Activated naive CD4-positive, alpha-beta T cell (primary cell): ENCODE results near the gene GPR55.

Experiments
- DNase-seq, 4 experiments: peaks; one replicate each; lab custom pipeline; 2025; lab: John Stamatoyannopoulos, UW

The GPR55 gene

DNA sequence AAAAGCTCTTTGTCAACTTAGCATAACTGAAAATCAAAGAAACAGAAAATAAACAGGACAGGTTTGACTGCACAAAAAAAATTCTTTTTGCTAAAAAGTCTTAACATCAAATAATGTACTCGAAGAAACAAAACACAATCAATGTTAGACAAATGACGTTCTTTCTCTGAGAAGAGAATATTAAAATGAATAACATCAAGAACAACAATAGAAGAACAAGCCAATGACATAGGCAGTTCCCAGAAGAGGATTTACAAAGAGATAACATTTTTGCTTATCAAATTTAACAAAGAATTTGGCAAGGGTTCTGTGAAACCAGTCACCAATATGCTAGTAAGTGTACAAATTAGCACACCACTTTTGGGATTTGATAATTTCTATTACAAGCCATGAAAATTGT lies 5.8 kb downstream of the GPR55 start:
- DNase-seq, result no peak

DNA sequence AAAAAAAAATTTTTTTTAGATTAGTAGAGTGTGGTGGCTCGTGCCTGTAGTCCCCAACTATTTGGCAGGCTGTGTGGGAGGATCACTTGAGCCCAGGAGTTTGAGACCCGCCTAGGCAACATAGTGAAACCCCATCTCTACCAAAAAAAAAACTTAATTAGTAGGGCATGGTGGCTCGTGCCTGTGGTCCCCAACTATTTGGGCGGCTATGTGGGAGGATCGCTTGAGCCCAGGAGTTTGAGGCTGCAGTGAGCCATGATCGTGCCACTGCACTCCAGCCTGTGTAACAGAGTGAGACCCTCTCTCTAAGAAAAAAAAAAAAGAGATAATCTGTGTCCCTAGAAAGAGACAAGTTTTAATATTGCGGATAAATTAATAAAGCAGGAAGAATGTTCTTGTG lies 8.8 kb downstream of the GPR55 start:
- no peak for DNase-seq

DNA sequence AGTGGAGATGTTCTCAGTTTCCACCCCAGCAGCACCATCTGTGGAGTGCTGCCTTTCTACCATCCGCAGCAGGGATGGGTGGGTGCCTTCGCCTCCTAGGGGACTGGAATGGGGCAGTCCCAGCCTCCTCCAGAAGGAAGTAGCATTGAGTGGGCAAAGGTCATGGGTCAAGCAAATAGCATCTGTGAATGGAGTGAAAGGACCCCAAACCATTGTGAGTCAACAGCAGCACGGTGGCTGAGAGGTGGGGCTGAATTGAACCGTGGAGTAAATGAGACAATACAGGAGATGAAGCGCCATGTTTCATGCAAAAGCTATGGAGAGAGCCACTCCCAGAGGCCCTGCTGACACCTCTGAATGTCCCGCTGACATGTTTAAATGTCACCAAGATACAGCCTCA lies 9.7 kb downstream of the GPR55 start:
- DNase-seq, result no peak

DNA sequence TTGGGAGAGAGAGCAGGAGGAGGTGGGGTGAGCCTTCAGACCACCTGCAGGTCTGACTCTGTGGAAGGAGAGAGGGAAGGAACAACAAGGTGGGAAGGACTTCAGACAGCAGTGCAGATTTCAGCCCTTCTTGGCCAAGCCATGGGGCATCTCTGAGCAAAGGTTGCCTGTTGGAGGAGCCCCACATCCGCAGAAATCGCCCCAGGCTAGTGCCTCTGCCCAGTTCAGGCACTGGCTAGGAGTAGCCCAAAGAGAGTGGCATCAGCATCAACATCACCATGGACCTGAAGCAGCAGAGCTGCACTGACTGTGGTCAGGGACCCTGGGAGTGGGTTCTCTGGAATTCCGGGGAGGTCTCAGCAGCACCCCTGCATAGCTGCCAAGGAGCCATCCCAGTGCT lies 10.2 kb downstream of the GPR55 start:
- no peak for DNase-seq

DNA sequence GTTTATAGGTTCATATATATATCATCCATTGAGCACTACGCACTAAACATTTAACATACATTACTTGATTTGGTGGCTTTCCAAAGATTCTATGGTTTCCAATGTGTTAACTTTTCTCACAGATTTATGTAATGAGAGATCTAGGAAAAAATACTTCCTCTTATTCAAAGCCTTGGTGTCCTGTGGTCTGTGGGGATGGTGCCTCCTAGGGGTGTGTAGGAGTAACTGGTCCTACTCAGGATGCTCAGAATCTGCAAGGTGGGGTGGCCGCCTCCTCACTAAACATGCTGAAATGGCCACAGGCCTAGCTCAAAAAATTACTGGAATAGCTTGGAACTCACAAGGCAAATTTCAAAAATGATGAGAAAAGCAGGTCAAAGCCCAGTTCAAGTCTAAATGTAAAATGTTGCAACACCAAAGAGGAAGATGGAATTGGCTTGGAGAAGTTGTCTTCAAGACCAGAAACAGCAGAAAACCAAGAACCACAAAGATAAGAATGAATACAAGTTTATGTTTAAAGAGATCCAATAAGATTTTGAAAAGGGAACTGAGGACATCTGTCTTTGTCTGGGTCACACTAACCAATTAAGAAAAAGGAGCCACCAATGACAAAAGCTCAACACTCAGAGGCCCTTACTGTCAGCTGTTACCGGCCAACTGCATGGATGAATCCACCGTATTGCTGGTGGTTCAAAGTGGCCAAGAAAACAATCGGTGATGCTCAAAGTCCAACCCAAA lies 11.5 kb downstream of the GPR55 start:
- DNase-seq, result no peak

DNA sequence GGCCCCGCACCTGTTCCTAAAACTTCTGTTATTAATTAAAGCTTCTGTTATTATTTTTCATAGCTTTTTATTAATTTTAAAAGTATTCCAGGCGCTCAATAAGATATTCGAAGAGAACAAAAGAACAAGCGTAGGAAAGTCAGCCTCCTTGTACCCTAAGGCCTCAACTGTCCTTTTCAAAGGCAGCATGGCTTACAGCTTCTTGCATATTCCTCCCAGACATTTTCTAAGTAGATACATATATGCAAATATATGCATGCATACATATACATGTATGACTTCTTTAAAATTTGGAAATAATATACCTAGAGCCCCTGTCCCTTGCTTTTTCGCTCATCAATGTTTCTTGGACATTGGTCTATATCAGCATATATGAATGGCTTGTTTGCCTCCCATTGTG lies 12.3 kb downstream of the GPR55 start:
- DNase-seq, result no peak

DNA sequence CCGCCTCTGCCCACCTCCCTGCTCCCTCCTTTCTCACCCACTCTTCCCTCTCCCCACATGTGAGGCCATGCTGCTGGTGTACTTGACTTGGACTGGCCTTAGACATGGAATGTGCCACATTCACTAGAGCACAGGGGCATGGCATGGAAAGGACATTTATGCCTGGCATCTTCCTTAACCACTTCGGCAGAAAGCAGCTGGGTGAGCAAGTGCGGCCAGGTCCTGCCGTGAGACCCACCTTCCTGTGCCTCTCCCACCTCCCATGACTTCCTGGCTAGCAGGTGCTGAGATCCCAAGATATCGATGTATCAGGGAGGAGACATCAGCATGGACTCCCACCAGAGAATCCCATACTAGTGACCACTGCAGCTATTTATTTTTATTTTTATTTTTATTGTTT lies 13.0 kb downstream of the GPR55 start:
- DNase-seq, result no peak

DNA sequence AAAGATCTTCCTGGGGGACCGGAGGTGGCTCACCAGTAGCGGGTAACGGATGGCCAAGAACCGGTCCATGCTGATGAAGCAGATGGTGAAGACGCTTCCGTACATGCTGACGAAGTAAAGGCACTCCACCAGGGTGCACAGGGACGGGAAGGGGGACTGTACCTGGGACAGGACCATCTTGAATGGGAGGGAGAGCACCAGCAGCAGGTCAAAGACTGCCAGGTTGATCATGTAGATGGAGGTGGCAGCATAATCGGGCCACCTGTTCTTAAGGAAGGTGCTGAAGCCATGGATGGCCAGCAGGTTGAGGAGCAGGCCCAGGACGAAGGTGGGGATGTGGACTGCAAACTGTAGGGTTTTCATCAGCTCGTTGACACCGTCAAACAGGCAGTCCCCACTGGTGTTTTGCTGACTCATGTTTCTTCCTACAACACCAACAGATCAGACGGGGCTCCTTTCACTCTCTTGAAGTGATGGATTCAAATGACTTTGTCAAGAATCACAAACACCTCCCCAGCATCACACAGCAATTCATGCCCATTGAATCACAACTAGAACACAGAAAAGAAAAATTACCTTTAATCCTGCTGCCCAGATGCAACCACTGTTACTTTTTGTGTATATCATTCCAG lies 14.4 kb downstream of the GPR55 start:
- no peak for DNase-seq

DNA sequence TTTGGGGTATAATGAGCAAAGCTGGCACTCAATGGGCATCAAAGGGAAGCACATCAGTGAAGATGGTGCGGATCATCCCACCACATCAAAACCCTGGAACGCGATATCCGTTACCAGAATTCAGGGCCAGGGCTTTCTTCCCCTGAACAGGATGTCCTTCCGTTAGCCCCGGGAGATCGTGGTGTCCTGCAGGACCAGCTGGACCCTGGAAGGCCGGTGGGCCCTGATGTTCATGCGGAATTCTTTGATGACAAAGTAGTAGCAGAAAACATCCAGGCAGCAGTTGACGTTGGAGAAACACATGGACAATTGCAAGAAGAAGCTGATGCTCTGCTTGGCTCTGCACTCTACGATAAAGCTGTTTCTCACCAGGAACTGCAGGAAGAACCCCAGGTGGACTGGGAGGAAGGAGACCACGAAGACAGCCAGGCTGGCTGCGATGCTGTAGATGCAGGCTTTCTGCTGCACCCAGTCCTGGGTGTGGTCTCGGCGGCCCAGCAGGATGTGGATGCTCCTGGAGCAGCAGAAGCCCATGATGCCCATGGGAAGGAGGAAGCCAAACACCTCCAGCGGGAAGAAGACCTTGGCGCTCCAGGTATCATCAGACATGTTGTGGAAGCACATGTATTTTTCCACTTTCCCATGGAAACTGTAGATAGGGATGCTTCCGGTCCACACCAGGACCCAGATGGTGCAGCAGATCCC lies 15.0 kb downstream of the GPR55 start:
- DNase-seq, result no peak

DNA sequence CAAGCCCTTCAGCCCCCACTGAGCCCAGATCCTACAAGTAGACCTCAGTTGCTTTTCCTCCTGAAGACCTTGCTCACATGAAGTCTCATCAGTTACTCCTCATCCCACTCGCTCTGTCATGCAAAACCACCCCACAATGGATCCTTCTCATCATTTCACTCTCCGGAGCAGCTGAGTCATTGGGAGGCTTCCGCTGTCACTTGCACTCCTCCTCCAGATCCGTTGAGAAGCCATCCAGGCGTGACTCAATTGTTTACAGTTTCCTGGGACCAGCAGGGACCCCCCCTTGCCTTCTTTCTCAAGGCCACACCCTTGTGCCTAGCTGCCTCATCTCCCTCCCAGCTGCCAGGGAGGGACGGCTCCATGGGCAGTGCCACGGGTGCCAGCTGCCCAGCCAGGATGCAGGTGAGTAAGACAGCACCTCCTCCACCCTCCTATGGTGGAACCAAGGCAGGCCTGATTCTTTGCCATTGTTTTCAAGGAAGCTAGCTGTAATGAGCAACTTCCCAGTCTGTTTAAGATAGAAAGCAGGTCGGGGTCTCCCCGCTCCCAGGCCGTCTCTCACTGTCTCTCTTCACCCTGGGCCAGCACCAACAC lies 16.3 kb downstream of the GPR55 start:
- no peak for DNase-seq

DNA sequence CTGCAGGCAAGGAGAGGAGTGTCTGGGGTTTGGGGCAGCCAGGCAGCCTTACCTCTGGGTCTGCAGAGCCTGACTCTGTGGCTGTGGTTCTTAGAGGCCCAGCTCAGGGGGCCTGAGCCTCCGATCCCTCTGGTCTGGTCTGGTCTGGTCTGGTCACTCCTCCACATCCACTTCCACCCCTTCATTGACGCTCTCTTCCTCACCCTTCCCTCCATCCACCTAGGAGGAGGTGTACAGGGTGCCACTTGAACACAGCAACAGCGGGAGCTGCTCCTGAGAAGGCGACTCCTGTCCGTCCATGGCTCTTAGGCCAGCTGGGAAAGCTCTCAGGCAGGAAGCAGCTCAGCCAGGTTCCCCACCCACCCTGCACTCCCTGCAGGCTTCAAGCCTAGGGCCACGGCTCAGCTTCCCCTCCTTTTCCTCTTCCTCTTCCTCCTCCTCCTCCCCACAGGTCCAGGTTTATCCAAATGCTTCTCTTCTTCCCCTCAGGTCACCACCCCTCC lies 16.9 kb downstream of the GPR55 start:
- DNase-seq, result no peak

DNA sequence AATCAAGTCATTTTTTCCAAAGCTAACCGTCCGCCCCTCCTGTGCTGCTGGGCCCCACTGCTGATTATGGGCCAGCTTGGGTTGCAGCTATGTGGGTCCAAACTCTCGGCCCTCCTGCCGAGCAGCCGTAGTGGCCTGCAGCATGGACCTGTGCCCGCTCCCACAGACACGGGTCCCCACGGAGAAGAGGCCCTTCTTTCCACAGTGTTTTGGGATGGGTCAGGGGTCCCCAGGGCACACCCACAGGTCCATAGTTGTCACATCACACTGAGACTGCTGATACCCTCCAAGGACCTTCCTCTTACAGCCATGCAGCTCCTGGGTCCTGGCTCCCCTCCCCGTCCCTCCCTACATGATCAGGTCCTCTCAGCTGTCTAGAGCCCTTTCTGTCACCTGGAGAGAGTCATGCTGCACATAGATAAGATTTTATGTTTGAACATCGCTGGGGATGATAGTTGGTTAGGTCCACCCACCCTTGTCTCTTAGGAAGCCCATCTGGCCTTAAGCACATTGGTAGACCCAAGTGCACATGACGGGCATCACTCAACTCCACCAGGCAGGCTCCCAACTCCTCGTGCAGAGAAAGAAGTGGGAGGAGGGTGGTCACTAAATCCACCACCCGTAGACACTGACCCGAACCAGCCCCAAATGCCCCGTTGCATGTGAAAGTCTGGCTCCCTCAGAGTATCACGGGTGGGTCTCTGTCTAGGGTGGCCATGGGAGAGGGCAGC lies 17.5 kb downstream of the GPR55 start:
- no peak for DNase-seq

DNA sequence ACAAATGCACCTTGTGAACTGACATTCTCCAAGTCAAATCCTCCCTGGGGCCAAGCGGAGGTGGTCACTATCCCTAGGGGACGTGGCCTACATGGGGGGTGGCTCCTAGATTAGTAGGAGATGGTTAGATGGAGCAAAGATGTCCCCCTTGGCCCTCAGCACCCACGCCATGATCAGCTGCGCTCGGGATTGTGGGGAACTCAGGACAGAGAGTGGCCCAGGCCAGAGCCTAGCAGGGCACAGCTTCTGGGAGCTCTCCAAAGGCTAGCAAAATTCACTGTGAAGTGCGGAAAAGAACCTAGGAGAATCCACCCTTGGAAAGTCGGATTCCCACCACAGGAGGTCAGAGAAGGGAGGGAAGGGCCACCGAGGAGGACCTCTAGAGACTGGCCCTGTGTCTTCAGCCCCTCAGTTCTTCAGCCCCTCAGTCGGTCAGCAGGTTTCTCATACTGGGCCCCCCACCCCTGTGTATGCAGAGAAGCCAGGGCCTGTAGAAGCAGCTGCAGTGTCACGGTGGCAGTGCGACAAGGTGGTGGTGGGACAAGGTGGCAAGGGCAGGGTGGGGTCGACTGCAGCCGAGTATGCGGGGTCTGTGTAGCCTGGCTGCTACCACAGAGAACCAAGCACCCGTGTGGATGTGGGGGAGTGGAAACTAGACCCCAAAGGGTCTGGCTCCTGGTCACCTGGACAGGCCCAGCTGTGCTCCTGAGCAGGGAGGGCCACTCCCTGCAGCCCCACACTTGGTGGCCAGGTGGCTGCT lies 18.4 kb downstream of the GPR55 start:
- DNase-seq, result no peak

DNA sequence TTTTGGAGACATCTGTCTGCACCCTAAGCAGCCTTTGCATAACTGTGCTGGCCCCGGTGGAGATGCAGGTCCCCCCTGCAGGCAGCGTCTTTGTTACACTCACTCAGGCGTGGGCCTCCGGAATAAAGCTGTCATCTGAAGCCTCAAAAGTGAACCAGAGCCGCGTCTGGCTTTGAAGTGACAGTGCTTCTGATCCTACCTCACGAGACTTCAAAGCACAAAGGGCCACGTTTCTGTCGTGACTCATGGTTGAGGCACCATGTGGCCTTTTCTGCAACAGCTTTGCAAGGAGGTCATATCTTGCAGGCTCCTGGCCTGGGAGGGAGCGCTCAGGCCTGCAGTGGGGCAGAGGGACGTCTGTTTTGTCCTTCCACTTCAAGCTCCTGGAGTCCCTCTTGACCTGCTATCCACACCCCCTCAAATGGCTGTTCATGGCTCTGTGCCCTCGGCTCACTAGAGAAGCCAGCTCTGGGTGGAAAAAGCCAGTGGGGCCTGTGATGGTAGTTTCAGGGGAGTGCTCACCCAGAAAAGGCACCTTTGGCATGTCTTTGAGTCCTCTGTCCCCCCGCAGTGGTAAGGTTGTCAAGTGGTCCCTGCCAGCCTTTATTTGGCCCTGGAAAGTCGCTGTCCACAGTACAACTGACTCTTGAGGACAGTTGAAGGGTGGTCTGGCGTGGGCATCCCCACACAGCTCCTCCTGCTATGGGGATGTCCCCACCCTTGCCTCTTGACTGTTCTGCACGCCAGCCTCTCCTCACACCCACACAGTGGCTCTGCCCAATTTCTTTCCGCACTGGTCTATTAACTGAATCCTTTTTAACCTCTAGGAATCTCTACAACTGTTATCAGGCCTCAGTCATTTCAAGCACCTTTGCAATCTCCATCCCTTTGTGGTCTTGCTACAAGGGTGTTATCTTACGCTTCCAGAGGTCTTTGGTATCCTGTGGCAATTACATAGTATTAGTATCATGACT lies 19.3 kb downstream of the GPR55 start:
- DNase-seq, result peak; percentile 52 to 72 (median 62)

DNA sequence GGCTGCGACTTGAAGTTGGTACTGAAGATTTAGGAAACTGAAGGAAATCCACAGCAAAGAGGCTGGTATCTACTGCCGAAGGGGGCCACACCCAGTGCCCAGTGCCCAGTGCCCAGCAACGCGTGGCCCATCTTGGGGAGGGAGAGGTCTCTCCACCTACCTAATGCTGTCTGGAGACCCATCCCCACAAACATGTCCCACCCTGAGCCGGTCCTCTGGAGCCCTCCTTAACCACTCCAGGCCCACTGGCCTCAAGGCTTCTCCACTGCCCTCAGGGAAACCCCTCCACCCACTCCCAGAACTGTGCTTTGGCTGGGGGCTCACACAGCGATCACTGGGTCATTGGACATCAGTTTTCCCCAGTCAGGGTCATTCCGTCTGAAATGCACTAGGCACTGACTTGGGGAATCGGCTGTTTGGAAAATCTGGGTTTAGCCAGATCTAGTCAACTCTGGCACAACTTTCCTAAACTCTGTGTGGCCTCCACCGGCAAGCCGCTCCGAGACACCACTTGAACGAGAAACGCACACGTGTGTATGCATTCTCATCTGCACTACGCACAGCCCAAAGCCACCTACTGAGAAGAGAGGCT lies 20.1 kb downstream of the GPR55 start:
- DNase-seq, result no peak

DNA sequence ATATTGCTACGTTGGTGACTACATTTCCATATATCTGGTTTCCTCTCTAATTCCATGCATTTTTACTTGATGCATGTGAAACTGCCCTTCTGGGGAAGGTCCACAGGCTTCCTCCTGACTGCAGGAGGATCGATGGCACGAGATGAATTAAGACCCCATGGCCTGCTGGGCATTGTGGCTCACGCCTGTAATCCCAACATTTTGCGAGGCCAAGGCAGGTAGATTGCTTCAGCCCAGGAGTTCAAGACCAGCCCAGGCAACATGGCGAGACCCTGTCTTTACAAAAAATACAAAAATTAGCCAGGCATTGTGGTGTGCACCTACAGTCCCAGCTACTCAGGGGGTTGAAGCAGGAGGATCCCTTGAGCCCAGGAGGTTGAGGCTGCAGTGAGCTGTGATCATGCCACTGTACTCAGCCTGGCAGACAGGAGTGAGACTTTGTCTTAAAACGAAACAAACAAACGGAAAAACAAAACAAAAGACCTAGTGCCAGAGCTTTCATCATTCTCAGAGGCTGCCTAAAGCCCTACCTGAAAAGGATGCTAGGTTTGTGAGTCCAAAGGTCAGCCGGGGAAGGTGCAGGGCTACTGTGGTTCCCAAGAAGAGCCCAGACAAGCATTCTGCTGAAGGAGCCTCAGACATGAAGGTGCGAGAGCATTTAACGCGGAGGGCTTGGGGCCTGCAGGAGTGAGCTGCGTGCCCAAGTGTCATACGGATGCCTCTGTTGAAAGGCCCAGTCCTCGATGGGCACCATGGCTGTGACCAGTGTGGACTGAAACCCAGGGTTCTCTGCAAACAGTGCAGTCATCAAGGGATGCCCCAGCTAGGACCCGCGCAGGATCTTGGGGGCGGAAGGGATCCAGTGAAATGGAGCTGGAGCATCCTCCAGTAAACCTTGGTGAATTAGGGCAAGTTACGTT lies 21.6 kb downstream of the GPR55 start:
- no peak for DNase-seq

DNA sequence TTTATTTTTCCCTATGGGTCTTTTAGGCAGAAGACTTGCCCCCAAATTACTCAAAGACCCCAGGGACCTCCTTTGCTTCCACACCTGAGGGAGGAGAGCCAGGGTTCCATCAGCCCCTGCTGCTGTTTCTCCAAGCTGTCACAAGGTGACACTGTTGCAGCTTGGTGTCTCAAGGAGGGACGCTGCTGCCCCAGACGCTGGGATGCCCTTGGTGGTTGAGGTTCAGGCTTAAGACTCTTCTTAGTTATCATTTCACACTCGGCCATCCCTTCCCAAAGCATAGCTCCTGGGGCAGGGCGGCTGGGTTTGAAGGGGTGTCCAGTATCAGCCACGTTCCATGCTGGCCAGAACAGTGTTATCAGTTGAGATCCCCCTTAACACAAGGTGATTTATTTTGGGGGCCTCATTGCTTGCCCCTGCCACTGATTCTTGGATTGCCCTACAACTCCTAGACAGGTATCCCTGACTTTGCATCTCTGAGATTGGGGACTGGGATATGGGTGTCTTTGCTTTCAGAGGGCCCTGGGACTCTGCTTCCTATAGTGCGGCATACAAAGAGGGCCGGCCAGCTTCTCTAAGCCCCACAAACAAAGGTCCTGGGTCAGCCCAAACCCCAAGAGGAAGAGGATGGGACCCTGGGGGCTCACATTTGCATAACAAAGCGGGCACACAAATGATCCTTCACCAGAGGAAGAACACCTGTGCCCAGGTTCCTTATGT lies 22.7 kb downstream of the GPR55 start:
- DNase-seq, result peak; percentile 11 to 27 (median 14)

DNA sequence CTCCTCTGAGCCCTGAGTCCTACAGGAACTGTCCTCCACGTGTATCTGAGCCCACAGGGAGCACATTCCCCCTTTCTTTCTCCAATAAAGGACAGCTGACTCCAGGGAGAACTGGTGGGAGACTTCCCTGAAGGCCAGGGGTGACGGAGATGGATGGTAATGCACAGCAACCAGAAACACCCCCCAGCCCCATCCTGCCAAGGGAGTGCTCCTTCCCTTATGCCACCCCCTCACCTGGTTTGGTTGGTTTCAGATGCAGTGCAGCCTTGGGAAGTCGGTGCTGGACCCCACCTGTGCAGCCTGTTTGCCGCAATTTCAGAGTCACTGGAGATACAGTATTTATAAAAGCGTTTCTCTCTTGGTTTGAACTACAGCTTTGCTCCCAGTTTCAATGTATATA lies 24.0 kb downstream of the GPR55 start:
- no peak for DNase-seq
